HepG2 (cell line): ENCODE results near the gene NOP9. TPM values are rescaled to one million over a fixed set of nuclear protein-coding genes. Genes with fewer than 3 reads are reported as not detected.

Experiments
- AFF4 ChIP-seq: sonication (generic); formaldehyde crosslinking; IDR thresholded peaks from 2 replicates; pipeline ENCODE4 v1.4.0; 2020; ENCODE audit warnings: missing genetic modification reagents
- FOXP1 ChIP-seq, 2 experiments: fragments of 450-650 bp in 1 of 2; IDR thresholded peaks; 2 replicates each; pipeline ENCODE4 v1.6.1; 2017 to 2018; ENCODE audit warnings: antibody characterized with exemption in 1 of 2
- HNRNPUL1 ChIP-seq: fragments of 200-400 bp; formaldehyde crosslinking; IDR thresholded peaks from 2 replicates; pipeline ENCODE4 v1.6.1; 2017; ENCODE audit warnings: low read depth, mild to moderate bottlenecking, low read length, moderate library complexity
- MED8 ChIP-seq: sonication (generic); formaldehyde crosslinking; IDR thresholded peaks from 2 replicates; pipeline ENCODE4 v1.8.1; 2023; ENCODE audit warnings: mild to moderate bottlenecking, missing genetic modification reagents; ENCODE audit not compliant: insufficient replicate concordance
- PAXIP1 ChIP-seq: sonication (generic); formaldehyde crosslinking; conservative IDR thresholded peaks from 2 replicates; pipeline ENCODE4 v1.4.0; 2020; ENCODE audit warnings: mild to moderate bottlenecking, missing genetic modification reagents, moderate library complexity
- PRDM4 ChIP-seq: sonication (generic); formaldehyde crosslinking; IDR thresholded peaks from 2 replicates; pipeline ENCODE4 v1.9.0; 2021; ENCODE audit warnings: missing genetic modification reagents, borderline replicate concordance
- SMYD3 ChIP-seq: sonication (generic); formaldehyde crosslinking; IDR thresholded peaks from 2 replicates; pipeline ENCODE4 v1.8.1; 2023; ENCODE audit warnings: mild to moderate bottlenecking, missing genetic modification reagents
- ZFP37 ChIP-seq: sonication (generic); formaldehyde crosslinking; IDR thresholded peaks from 2 replicates; pipeline ENCODE4 v1.4.0; 2020; ENCODE audit warnings: missing genetic modification reagents, borderline replicate concordance
- ZNF318 ChIP-seq: sonication (generic); formaldehyde crosslinking; IDR thresholded peaks from 2 replicates; pipeline ENCODE4 v1.4.0; 2020; ENCODE audit warnings: mild to moderate bottlenecking, missing genetic modification reagents
- ZNF343 ChIP-seq: sonication (generic); formaldehyde crosslinking; IDR thresholded peaks from 2 replicates; pipeline ENCODE4 v1.4.0; 2020; ENCODE audit warnings: mild to moderate bottlenecking, missing genetic modification reagents
- polyA plus RNA-seq, 8 experiments: library from polyadenylated mRNA; depleted of rRNA in 3 of 8; stranded (reverse) in 7 of 8; unstranded in 1 of 8; fragments of >200 nt; fragmentation: Illumina TruSeq in 4 of 8; extraction: Trizol in 4 of 8; gene quantifications; 2 replicates each; pipeline versions ENCODE4 v1.2.1 to v1.2.3, GENCODE V29; 2011 to 2016; ENCODE audit warnings: low read depth in 4 of 8, missing spikeins in 1 of 8, mixed read lengths in 1 of 8; ENCODE audit not compliant: insufficient read depth in 1 of 8
- total RNA-seq, 5 experiments: library from RNA; depleted of rRNA; stranded (reverse); fragments of >200 nt; fragmentation: Illumina TruSeq; extraction: Trizol; gene quantifications; 2 replicates each; pipeline ENCODE4 v1.2.3, GENCODE V29; 2016; ENCODE audit warnings: low read depth in 1 of 5

Gene NOP9
- total and polyA plus RNA-seq, 2 of the 13 experiments (the other 11 are each of a cell fraction or from before 2014, with no cell fraction given): 24.5 to 61.6 TPM

- no peak for TF ChIP-seq PRDM4 (CRISPR knock-in tag)
- peak; percentile 69 for TF ChIP-seq PAXIP1 (CRISPR knock-in tag)
- 0 out of 2 replicates have a peak, but pooled peaks have one; percentile 10 for TF ChIP-seq AFF4
- TF ChIP-seq FOXP1 (IDR thresholded peaks at IDR 0.05): no peak
- no peak for TF ChIP-seq FOXP1 (CRISPR knock-in tag; IDR thresholded peaks at IDR 0.05)
- no peak for TF ChIP-seq ZNF318 (CRISPR knock-in tag)
- TF ChIP-seq HNRNPUL1: no peak
- TF ChIP-seq SMYD3: 0 out of 2 replicates have a peak, but pooled peaks have one; percentile 14
- TF ChIP-seq MED8: no peak
- TF ChIP-seq ZNF343 (CRISPR knock-in tag): no peak
- peak; percentile 63; the same call in 1 of the 2 replicates for TF ChIP-seq ZFP37 (CRISPR knock-in tag)
Observed at GRCh38 chr14:24315243-24315806, 15.7 kb downstream of the NOP9 start (continued).
